Measurements from ENCODE around the gene CMSS1.

Gene CMSS1

DNA sequence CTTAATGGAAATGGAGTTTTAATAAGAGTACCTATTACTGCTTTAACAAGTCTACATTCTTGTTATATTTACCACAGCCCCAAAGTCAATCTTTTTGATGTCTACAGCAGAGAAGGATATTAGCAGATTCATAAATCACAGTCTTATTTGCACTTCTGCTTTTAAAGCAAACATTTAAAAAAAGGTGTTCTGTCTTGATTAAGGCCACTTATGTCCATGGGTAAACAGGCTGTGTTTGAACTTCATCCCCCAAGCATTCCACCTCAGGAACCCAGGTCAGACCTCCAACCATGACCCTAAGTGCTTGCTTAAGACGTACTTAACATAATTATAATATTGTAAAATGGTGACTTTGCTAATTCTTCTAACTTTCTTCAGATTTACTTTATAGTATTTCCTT is 113.4 kb downstream of the CMSS1 start:
- no peak for DNase-seq (ENCODE audit: low read depth in 1 of 2, low spot score in 1 of 2)

GRCh38 chr3:99933971-99934750 is 116.5 kb downstream of the CMSS1 start:
- no peak for DNase-seq (ENCODE audit: low read depth in 1 of 2, low spot score in 1 of 2)

DNA sequence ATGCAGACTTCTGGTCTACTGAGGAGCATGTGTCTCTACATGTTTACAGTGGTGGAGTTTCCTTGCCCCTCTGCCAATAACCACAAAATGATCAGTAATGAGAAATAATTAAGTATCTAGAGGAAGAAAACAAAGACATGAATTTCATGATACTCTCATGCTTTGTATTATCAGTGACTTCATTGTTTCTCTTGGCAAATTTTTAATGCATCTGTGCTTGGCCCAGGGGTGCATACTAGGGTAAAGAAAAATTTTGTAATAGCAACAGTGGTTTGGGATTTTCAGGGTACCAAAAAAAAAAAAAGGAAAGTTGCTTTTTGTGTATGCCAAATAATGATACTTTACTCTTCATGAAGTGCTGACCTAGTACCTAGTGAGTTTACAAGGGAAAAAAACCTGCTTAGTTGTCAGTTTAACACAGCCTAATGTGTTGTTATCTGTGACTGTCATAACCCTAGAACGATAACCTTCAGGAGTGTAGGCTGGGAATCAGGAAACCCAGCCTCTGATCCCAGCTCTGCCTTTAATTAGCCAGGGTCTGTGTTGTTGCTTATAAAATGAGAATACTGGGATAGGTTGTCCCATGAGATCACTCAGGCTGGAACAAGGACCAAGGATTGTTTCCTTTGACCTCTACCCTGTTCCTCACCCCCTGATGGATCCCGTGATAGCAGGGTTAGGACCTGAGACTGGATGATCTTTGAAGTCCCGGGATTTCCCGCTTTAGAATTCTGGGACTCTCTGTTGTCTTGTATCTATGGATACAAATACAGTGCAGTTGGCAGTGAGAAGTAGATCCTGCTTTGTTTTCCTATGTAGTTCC is 117.5 kb downstream of the CMSS1 start:
- no peak for DNase-seq (ENCODE audit: low read depth in 1 of 2, low spot score in 1 of 2)

DNA sequence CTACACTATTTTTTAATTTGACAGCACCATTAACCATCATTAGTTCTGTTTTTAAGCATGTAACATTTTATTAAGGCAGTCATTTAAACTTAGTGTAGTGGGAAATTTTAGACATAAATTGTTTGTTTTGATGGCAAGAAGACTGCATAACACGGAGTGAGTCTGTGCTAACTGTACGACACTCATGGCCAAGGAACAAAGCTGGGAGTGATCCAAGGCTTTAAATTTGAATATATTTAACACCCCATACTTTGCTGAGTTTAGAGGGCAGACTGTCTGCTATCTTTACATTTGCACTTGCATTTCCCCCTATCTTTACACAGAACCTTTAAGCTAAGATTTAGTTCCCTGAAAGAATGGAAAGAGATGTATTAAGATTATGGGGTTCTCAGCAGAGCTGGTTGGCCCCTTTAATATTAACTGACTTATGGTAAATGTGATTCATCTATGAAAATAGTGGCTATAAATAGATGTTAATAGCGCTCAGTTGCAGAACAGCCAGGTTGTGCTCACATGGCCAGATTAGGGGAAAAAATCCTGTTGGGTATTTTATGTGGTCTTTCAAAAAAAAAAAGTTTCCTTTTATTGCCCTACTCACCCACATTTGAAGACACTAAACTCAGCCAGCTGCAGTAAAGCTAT is 120.7 kb downstream of the CMSS1 start:
- DNase-seq (ENCODE audit: low read depth in 1 of 2, low spot score in 1 of 2) = no peak

GRCh38 chr3:99939876-99940275 is 122.2 kb downstream of the CMSS1 start:
- no peak for DNase-seq (ENCODE audit: low read depth in 1 of 2, low spot score in 1 of 2)

GRCh38 chr3:99940350-99940749 is 122.7 kb downstream of the CMSS1 start:
- DNase-seq (ENCODE audit: low read depth in 1 of 2, low spot score in 1 of 2) = no peak

DNA sequence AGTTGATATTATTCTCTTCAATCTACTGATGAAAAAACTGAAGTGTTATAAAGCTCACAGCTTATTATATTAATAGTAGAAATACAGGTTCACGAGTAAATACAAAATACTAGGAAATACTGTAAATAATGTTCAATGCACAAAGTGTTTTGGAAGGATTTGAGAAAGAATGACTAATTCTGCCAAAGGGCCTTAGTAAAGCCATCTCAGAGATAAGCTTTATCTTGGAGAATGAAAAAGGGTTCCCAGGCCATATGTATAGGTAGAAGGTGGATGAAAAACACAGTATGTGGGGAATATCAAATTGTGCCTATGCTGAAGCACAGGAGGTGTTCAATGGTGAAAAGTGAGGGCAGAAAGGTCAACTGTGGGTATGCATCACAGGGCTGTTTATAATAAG is 123.5 kb downstream of the CMSS1 start:
- no peak for DNase-seq (ENCODE audit: low read depth in 1 of 2, low spot score in 1 of 2)

DNA sequence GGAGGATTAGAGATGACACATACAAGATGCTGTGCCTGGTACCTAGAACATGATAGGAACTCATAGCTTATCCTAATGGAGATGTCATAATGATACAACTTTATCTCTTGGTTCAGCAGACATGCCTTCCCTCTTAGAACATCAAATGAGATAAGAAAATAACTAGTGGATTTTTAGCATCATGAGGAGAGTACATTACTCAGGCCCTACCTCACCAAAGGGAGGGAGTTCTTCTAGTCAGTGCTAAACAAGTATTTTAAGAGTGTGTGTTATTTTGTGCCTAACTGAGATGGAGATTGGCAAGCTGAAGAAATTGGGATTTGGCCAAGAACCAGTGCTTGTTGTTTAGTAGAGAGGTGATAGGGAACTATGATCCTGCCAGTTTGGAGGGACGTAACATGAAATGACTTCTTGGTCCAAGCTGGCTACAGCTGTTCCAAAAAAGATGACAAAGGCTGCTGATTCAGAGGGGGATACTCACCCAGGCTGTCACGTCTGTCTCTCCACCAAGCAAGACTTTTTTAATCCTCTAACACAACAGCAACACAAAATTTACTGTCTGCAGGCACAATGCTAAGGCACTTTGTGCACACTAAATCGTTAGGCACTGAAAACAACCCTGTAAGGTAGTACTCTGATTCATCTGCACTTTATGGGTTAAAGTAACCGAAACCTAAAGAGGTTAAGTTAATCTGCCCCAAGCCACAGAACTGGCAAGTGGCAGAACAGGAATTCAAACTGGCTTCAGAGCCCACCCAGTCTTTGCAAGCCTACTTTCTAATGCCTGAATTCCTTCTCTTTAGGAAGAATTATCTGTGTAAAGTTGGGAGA is 126.5 kb downstream of the CMSS1 start:
- no peak for DNase-seq (ENCODE audit: low read depth in 1 of 2, low spot score in 1 of 2)

DNA sequence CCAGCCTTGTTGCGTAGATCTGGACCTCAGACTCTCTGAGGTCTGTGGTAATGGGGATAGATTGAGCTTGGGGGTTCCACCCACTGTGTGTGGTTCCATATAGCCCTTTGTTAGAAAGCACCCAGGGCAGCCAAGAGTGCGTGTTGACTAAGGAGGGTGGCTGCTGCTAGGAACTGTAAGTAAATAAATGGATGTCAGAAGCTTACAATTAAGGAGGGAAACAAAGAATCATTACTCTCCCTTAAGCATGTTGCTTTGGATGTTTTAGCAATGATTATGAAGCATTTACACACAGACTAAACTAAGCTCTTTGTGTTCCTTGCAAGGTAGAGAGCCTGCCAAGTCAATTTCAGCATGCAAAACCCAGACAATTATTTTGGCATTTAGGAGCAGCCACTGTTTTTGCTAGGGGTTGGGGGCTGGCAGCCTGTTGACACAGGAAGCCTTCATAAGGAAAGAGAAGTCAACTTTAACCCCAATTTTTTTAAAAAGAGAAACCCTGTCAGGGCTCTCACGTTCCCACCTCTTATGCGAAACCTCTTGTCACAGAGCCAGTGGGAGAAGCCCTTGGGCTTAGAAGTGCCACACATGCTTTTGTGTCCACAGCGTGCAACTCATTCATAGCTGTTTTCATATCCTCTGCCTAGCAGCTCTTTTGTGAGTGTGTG is 127.8 kb downstream of the CMSS1 start:
- no peak for DNase-seq (ENCODE audit: low read depth in 1 of 2, low spot score in 1 of 2)

GRCh38 chr3:99947356-99947755 is 129.7 kb downstream of the CMSS1 start:
- no peak for DNase-seq (ENCODE audit: low read depth in 1 of 2, low spot score in 1 of 2)

DNA sequence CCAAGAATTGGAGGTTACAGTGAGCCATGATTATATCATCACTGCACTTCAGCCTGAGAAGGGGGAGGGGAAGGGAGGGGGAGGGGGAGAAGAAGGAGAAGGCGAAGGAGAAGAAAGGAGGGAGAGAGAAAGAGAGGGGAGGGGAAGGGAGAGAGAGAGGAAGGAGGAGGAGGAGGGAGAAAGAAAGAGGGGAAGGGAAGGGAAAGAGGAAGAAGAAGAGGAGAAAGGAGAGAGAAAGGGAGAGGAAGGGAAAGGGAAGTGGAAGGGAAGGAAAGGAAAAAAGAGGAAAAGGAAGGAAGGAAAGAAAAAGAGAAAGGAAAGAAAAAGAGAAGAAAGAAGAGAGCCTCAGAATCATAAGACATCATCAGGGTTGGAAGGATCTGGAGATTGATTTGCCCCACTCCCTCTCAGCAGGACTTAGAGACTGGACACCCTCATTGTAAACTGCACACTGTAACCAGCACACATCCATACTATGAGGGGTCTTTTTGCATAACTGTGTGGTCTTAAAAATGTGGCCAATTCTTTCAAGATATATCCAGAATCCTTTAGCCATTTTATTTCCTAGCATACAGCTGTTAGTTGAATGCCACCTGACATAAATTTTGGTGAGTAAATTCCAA is 130.9 kb downstream of the CMSS1 start:
- DNase-seq (ENCODE audit: low read depth in 1 of 2, low spot score in 1 of 2) = no peak

GRCh38 chr3:99949956-99950670 is 132.5 kb downstream of the CMSS1 start:
- DNase-seq (ENCODE audit: low read depth in 1 of 2, low spot score in 1 of 2) = no peak

DNA sequence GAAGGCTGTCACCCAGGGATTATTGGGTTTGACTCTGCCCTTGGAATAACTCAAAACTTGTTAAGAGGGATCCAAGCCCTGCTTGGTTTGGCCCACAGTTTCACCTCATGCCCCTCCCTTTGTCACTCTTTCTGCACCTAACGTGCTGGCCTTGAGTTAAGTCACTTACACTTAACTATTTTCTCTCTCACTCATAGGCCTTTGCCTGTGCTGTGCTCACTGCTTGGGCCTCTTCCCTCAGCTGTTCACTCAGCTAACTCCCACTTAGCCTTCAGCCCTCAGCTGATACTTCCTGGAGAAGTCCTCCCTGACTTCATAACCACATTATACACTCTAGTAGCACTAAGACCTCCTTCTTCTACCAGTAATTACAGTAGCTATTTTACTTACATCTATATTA is 133.3 kb downstream of the CMSS1 start:
- no peak for DNase-seq (ENCODE audit: low read depth in 1 of 2, low spot score in 1 of 2)

DNA sequence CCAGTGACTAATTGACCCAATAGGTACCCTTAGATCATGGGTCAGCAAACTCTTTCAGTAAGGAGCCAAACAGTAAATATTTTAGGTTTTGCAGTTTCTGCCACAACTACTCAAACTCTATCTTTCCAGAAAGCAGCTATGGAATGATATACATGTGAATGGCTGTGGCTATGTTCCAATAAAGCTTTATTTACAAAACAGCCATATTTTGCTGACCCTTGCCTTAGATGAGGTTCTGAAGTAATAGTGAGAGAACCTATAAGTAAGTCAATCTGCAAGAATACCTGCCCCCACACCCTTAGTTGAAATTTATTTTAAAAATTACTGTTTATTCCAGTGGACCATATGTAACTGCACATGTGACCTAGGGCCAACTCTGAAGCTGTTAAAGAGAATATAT is 134.0 kb downstream of the CMSS1 start:
- no peak for DNase-seq (ENCODE audit: low read depth in 1 of 2, low spot score in 1 of 2)

- no peak for DNase-seq (ENCODE audit: low read depth in 1 of 2, low spot score in 1 of 2)
Measured at GRCh38 chr3:99952306-99952705, 134.6 kb downstream of the CMSS1 start.

- DNase-seq (ENCODE audit: low read depth in 1 of 2, low spot score in 1 of 2) = no peak
Measured at GRCh38 chr3:99953596-99953995, 135.9 kb downstream of the CMSS1 start.

GRCh38 chr3:99954914-99955644 is 137.4 kb downstream of the CMSS1 start:
- no peak for DNase-seq (ENCODE audit: low read depth in 1 of 2, low spot score in 1 of 2)

DNA sequence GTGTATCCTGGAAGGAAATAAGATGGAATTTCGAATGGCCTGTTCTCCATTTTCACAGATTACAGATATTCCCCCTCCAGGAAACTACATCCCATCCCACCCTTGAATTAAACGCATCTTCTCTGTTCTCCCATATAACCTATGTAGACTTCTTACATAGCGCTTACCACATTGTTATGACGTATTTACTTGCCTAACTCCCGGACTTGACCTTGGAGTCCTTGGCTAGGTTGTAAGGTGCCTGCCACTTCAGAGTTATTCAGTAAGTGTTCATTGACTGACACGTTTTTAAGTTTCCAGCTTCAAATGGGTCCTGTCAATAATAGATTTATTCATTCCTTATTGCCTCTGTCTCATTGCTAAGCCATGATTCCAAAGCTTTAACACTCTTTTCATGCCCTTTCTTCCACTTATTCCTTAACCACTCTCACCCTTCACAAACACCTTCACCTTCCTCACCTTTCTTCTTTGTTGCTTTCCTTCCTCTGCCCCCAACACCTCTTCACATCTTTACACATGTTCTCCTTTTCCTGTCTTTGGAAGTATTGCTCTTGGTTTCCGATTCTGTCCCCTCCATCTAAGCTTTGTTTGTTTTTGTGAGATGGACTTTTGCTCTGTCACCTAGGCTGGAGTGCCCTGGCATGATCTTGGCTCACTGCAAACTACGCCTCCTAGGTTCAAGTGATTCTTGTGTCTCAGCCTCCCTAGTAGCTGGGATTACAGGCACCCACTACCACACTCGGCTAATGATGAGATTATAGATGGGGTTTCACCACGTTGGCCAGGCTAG is 138.3 kb downstream of the CMSS1 start:
- DNase-seq (ENCODE audit: low read depth in 1 of 2, low spot score in 1 of 2) = no peak

Measured in activated T-helper 1 cell treated with anti-CD3 and anti-CD28 coated beads, Interleukin-2, amount 50 U/mL, for 16 hours (primary cell).